GM19035 (cell line): ENCODE data around the gene CACHD1.
"Not testable (repeated sequence)": the region's sequence is repeated elsewhere in the genome, so short reads cannot be mapped to it uniquely, and the experiment has no call there.

Experiments used
- ATAC-seq: cut with Tn5 transposase; IDR thresholded peaks from one replicate; pipeline ENCODE4 v1.9.1; 2021; ENCODE audit not compliant: unreplicated experiment

The CACHD1 gene

GRCh38 chr1:64581135-64581842, 111.4 kb downstream of the CACHD1 start:
- ATAC-seq, result no peak

- no peak for ATAC-seq
These were observed 111.9 kb downstream of the CACHD1 start for GRCh38 chr1:64581843-64582185.

GRCh38 chr1:64584479-64584878, 114.5 kb downstream of the CACHD1 start:
- ATAC-seq, result no peak

GRCh38 chr1:64588876-64589275, 118.9 kb downstream of the CACHD1 start:
- no peak for ATAC-seq

GRCh38 chr1:64590316-64590715, 120.4 kb downstream of the CACHD1 start:
- ATAC-seq, result no peak

- ATAC-seq, result no peak
These were observed 124.5 kb downstream of the CACHD1 start for GRCh38 chr1:64594446-64594845.

- ATAC-seq, result no peak
These were observed 126.1 kb downstream of the CACHD1 start for GRCh38 chr1:64595871-64596515.

- no peak for ATAC-seq
These were observed 127.2 kb downstream of the CACHD1 start for GRCh38 chr1:64597113-64597512.

- ATAC-seq, result no peak
These were observed 128.2 kb downstream of the CACHD1 start for GRCh38 chr1:64598100-64598571.

GRCh38 chr1:64599242-64599641, 129.3 kb downstream of the CACHD1 start:
- no peak for ATAC-seq

- ATAC-seq, result no peak
These were observed 131.3 kb downstream of the CACHD1 start for GRCh38 chr1:64601207-64601606.

- ATAC-seq, result no peak
These were observed 138.2 kb downstream of the CACHD1 start for GRCh38 chr1:64608005-64608650.

- ATAC-seq, result no peak
These were observed 138.7 kb downstream of the CACHD1 start for GRCh38 chr1:64608651-64609048.

GRCh38 chr1:64610950-64611349, 141.0 kb downstream of the CACHD1 start:
- ATAC-seq, result not testable (repeated sequence)

- ATAC-seq, result no peak
These were observed 146.1 kb downstream of the CACHD1 start for GRCh38 chr1:64616039-64616438.

GRCh38 chr1:64623750-64624191, 153.8 kb downstream of the CACHD1 start:
- ATAC-seq, result no peak

- ATAC-seq, result no peak
These were observed 154.3 kb downstream of the CACHD1 start for GRCh38 chr1:64624218-64624713.

- no peak for ATAC-seq
These were observed 154.9 kb downstream of the CACHD1 start for GRCh38 chr1:64624808-64625207.

- no peak for ATAC-seq
These were observed 160.7 kb downstream of the CACHD1 start for GRCh38 chr1:64630611-64631010.

- ATAC-seq, result no peak
These were observed 161.6 kb downstream of the CACHD1 start for GRCh38 chr1:64631346-64632034.

GRCh38 chr1:64632936-64633335, 163.0 kb downstream of the CACHD1 start:
- no peak for ATAC-seq
